Upper lobe of left lung (tissue), 6 donors: ENCODE data around the gene DISP3. TPM values are rescaled to one million over a fixed set of nuclear protein-coding genes. Genes with fewer than 3 reads are reported as not detected.

Experiments used
- ATAC-seq, 2 donors: fragments of 200-7000 bp; cut with Tn5 transposase; one replicate each; pipeline ENCODE4 v1.9.1; 2022; ENCODE audit warnings: mild to moderate bottlenecking in 2 of 2, moderate library complexity in 2 of 2; ENCODE audit not compliant: low FRiP score in 2 of 2
- DNase-seq, 2 donors: peaks; one replicate each; pipeline ENCODE4 v3.0.0-alpha.2; 2019 to 2020
- H3K27ac ChIP-seq, 4 donors: fragments of 200-600 bp; sonication (generic); one replicate each; pipeline ENCODE4 v1.5.1; 2016 to 2019
- H3K27me3 ChIP-seq, 4 donors: fragments of 200-600 bp; sonication (generic); one replicate each; pipeline ENCODE4 v1.5.1; 2017 to 2019
- H3K36me3 ChIP-seq, 4 donors: fragments of 200-600 bp; sonication (generic); one replicate each; pipeline ENCODE4 v1.5.1; 2016 to 2019
- H3K4me1 ChIP-seq, 4 donors: fragments of 200-600 bp; sonication (generic); one replicate each; pipeline ENCODE4 v1.5.1; 2018 to 2019
- H3K4me3 ChIP-seq, 4 donors: fragments of 200-600 bp; sonication (generic); one replicate each; pipeline ENCODE4 v1.5.1; 2017 to 2019; ENCODE audit warnings: mild to moderate bottlenecking in 2 of 4, moderate library complexity in 1 of 4
- H3K9me3 ChIP-seq, 4 donors: fragments of 200-600 bp; sonication (generic); one replicate each; pipeline ENCODE4 v1.5.1; 2018 to 2019
- EP300 ChIP-seq, 4 donors: sonication (generic); formaldehyde crosslinking; IDR thresholded peaks; one replicate each; pipeline ENCODE4 v1.5.1; 2017; ENCODE audit warnings: antibody characterized with exemption in 4 of 4, control low read depth in 2 of 4
- POLR2A ChIP-seq, 4 donors: fragments of 450-650 bp; IDR thresholded peaks; one replicate each; pipeline ENCODE4 v1.5.1; 2016 to 2017; ENCODE audit warnings: antibody characterized with exemption in 4 of 4, mild to moderate bottlenecking in 2 of 4
- POLR2AphosphoS5 ChIP-seq, 2 donors: sonication (generic); formaldehyde crosslinking; IDR thresholded peaks; one replicate each; pipeline ENCODE4 v1.5.1; 2017; ENCODE audit warnings: antibody characterized with exemption in 2 of 2
- WGBS, 2 donors: methylation state at CpG; one replicate each; pipeline ENCODE4 v1.1.5; 2017 to 2018; 5-methylcytosine and 5-hydroxymethylcytosine counted together
- total RNA-seq, 6 donors: library from RNA; depleted of rRNA in 4 of 6; stranded (reverse); fragments of >200 nt in 4 of 6; gene quantifications; one replicate each; pipeline versions ENCODE4 v1.1.0 to v1.2.1, GENCODE V29; 2016 to 2021
- TF ChIP-seq, protein P1 (sequence below), 6 experiments: fragments of 450-650 bp in 4 of 6; fragments of 200-600 bp in 2 of 6; sonication (generic) in 2 of 6; IDR thresholded peaks; one replicate each; pipeline ENCODE4 v1.5.1; 2016 to 2019; ENCODE audit warnings: antibody characterized with exemption in 6 of 6
- donor health status: DM: no; HTN: no; CAD: no; lungs with moderate emphysema.
- donor health status: DM: no; HTN: yes; CAD: no; lungs with severe emphysema.

The DISP3 gene
- total RNA-seq, 6 donors from 2014 or later = 0.07 to 0.79 (median 0.09) TPM; not detected in 3

DNA sequence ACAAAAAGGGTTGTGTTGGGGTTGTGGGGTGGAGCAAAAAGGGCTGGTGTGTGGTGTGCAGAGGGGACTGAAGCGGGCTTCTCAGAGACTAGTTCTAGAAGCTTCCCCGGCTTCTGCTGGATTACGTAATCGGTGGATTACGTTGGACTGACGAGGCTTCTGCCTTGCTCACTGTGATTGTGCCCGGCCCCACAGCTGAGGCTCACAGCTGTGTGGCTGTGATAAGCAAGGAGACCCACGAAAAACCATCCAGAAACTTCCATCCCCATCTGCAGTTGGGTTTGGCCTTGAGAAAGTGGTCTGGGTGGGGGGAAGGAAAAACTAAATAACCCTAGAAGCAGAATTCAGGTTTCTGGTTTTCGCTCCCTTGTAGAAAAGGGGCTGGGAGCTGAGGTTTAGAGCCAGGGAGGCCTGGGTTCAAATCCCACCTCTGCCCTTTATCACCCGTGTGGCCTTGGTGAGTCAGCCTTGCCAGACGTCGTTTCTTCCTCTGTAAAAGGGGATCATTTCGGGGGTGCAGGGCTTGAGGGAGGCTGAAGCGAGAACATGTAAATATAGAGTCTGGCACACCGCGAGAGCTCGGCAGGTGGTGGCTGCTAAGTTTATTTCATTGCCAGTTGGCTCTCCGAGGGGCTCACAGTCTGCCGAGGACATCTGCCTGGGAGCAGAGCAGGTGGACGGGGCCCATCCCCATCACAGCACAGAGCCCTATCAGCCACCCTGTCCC is 30.4 kb upstream of the DISP3 start:
- Histone ChIP-seq H3K4me1 (no peaks in the 10 kb centered on the region), H3K9me3 (no peaks in the 10 kb centered on the region), H3K27ac (no peak overlapping the region), H3K36me3 (no peaks in the 10 kb centered on the region), H3K27me3 (no peaks in the 10 kb centered on the region), H3K4me3 (no peak overlapping the region)
- DNase-seq = no peak
- TF ChIP-seq EP300 (IDR thresholded peaks at IDR 0.05) = no peak
- no peak for ATAC-seq
- 62 to 64% methylated on average over 20 of the region's 20 CpGs for WGBS, 2 donors

DNA sequence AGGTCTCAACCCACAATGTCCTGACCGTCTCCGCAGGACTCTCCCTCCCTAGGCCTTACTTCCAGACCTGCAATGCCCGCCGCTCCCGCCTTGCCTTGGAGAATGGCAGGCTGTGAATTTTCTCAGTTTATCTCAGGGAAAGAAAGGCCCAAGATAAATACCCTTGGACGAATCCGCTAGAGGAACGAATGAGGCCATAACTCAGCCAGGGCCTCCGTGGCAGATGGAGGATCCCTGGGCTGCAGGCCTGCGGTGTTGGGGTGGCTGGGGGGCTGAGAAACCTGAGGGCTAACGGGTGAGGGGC is 29.9 kb upstream of the DISP3 start:
- Histone ChIP-seq H3K36me3 (no peaks in the 10 kb centered on the region), H3K4me1 (no peaks in the 10 kb centered on the region), H3K4me3 (no peak overlapping the region), H3K27ac (no peak overlapping the region), H3K9me3 (no peaks in the 10 kb centered on the region), H3K27me3 (no peaks in the 10 kb centered on the region)
- ATAC-seq (no peak), DNase-seq (peak in 1 of 2 donors; percentile 39)
- TF ChIP-seq POLR2AphosphoS5 (IDR thresholded peaks at IDR 0.05) (no peak), EP300 (IDR thresholded peaks at IDR 0.05) (no peak), POLR2A (IDR thresholded peaks at IDR 0.05) (no peak)
- TF ChIP-seq, protein P1, sequence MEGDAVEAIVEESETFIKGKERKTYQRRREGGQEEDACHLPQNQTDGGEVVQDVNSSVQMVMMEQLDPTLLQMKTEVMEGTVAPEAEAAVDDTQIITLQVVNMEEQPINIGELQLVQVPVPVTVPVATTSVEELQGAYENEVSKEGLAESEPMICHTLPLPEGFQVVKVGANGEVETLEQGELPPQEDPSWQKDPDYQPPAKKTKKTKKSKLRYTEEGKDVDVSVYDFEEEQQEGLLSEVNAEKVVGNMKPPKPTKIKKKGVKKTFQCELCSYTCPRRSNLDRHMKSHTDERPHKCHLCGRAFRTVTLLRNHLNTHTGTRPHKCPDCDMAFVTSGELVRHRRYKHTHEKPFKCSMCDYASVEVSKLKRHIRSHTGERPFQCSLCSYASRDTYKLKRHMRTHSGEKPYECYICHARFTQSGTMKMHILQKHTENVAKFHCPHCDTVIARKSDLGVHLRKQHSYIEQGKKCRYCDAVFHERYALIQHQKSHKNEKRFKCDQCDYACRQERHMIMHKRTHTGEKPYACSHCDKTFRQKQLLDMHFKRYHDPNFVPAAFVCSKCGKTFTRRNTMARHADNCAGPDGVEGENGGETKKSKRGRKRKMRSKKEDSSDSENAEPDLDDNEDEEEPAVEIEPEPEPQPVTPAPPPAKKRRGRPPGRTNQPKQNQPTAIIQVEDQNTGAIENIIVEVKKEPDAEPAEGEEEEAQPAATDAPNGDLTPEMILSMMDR (IDR thresholded peaks at IDR 0.05) = no peak
- 66 to 72% methylated on average over 11 of the region's 11 CpGs for WGBS, 2 donors

DNA sequence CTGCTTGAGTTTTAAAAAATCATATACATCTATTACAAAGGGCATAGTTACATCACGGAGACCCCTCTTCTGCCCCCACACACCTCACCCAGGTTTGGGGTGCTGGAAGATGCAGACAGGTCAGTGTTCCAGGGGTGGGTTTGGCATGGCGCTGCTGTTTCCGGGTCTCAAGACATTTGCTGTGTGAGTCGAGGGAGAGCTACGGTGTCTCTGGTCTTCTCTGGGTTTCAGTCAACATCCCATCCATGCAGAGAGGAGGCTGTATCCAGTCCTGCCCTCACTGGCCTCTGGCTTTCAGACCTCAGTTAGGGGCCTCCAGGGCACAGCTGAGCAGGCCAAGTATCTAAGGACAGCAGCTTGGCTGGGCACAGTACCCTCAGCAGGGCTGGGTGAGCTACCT is 28.6 kb upstream of the DISP3 start:
- Histone ChIP-seq H3K4me3 (no peak overlapping the region), H3K36me3 (no peaks in the 10 kb centered on the region), H3K4me1 (no peaks in the 10 kb centered on the region), H3K27me3 (no peaks in the 10 kb centered on the region), H3K9me3 (no peaks in the 10 kb centered on the region), H3K27ac (no peak overlapping the region)
- 88 to 89% methylated on average over 4 to 5 of the region's 5 CpGs for WGBS, 2 donors
- TF ChIP-seq, protein P1 (IDR thresholded peaks at IDR 0.05) = no peak
- TF ChIP-seq EP300 (IDR thresholded peaks at IDR 0.05) (no peak), POLR2A (IDR thresholded peaks at IDR 0.05) (no peak)
- ATAC-seq (no peak), DNase-seq (no peak)

DNA sequence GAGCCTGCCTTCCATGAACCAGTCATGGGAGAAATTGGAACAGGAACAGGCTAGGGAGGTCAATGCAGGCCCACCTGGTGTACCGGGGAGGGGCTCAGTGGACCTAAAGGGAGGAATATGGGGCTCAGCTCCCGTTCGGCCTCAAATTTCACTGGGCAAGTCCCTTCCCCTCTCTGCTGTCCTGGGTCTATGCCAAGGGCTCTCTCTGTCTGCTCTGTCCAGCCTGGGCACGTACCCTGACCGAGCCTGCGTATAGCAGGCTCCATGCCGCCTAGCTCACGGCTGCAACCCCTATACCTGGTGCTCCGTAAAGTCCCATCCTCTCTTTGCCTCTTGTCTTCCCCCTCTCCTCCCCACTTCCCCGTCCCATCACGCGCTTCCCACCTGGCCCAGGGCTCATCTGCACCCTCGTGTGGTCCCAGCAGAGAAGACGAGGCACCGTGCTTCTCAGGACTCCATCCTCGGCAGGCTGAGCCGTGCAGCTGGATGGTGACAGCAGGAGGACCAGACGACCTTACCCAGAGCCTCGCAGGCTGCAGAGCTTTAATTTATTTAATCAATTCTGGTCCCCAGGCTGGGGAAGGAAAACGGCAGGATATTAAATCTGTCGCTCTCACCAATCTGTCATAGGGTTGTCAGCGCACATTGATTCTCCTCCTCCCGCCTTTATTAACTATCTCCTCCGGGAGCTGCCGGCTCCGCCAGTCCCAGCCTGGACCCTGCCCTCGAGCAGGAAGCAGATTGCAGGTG is 25.0 kb upstream of the DISP3 start:
- Histone ChIP-seq H3K4me1 (peaks cover 0 to 5% (median 1%) of the 10 kb centered on the region in 4 donors), H3K36me3 (no peaks in the 10 kb centered on the region), H3K9me3 (no peaks in the 10 kb centered on the region), H3K4me3 (no peak overlapping the region), H3K27ac (no peak overlapping the region), H3K27me3 (no peaks in the 10 kb centered on the region)
- WGBS, 2 donors = 45 to 57% methylated on average over 25 to 27 of the region's 27 CpGs
- ATAC-seq (no peak), DNase-seq (no peak)
- TF ChIP-seq, protein P1 (IDR thresholded peaks at IDR 0.05) = no peak
- TF ChIP-seq POLR2A (IDR thresholded peaks at IDR 0.05) (no peak), EP300 (IDR thresholded peaks at IDR 0.05) (no peak), POLR2AphosphoS5 (IDR thresholded peaks at IDR 0.05) (no peak)

DNA sequence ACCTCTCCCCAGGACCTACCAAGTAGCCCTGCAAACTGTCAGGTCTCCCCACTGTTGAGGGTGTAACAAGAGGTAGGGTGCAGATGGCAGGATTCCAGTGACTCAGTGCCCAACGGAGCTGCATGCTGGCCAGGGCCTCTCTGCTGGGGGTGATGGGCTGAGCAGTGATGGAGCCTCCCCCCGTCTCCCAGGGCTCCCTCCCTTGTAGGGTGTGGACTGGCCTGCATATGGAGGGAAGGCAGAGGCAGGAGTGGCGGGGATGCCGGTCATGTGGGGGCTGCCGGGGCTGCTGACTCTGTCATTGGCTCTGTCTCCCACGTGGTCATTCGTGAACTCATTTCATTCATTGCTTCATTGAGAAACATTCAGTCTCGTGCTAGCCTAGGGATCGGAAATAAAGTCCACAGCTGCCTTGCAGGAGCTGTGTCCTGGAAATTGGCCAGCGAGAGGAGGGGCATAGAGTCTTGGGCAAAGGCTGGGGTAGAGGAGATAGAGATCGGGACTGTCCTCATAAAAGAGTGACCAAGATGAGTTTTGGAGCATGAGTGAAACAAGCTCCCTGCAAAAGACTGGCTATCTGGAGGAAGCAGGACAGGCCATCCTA is 22.9 kb upstream of the DISP3 start:
- Histone ChIP-seq H3K27me3 (no peaks in the 10 kb centered on the region), H3K4me1 (peaks cover 0 to 5% (median 1%) of the 10 kb centered on the region in 4 donors), H3K9me3 (no peaks in the 10 kb centered on the region), H3K27ac (no peak overlapping the region), H3K36me3 (no peaks in the 10 kb centered on the region), H3K4me3 (no peak overlapping the region)
- WGBS, 2 donors = 51 to 57% methylated on average over 5 to 11 of the region's 11 CpGs
- no peak for ATAC-seq
- no peak for TF ChIP-seq POLR2A (IDR thresholded peaks at IDR 0.05)
- TF ChIP-seq, protein P1 (IDR thresholded peaks at IDR 0.05) = no peak
- no peak for TF ChIP-seq EP300 (IDR thresholded peaks at IDR 0.05)
- no peak for TF ChIP-seq POLR2AphosphoS5 (IDR thresholded peaks at IDR 0.05)
- DNase-seq = no peak
